Measurements from ENCODE around the gene VPS41. TPM values are rescaled to one million over a fixed set of nuclear protein-coding genes. Genes with fewer than 3 reads are reported as not detected.

Gene VPS41
- total RNA-seq, 1 donor from 2014 or later = 56.2 TPM

GRCh38 chr7:38903057-38903456, 5.9 kb downstream of the VPS41 start:
- no peak for TF ChIP-seq CTCF (IDR thresholded peaks at IDR 0.05; ENCODE audit: insufficient read depth, low read length, poor library complexity, severe bottlenecking)
- Histone ChIP-seq H3K4me3 (ENCODE audit: low read depth, low read length) (no peak overlapping the region), H3K27me3 (ENCODE audit: control insufficient read depth, insufficient read depth, low read length) (no peaks in the 10 kb centered on the region), H3K36me3 (ENCODE audit: control insufficient read depth, insufficient read depth, low read length) (no peaks in the 10 kb centered on the region)
- no peak for DNase-seq (ENCODE audit: low read depth)

DNA sequence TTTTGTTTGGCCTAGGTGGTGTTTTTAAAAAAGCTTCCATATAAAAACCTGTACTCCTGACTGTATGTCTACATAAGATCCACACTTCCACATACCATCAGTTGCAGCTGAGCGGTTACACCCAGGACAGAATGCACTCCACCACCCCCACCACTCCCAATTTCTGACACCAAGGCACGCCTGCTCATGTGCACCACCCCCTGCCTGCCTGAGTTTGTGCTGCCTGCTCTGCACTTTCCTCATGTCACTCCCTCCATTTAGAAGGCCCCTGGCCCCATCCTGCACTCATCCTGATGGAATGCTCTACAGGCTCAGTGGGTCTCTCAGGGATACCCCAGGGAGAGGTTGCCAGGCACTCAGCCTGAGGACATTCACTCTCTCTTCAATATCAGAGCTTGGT, 6.5 kb downstream of the VPS41 start:
- Histone ChIP-seq H3K27me3 (ENCODE audit: control insufficient read depth, insufficient read depth, low read length) (no peaks in the 10 kb centered on the region), H3K36me3 (ENCODE audit: control insufficient read depth, insufficient read depth, low read length) (no peaks in the 10 kb centered on the region), H3K4me3 (ENCODE audit: low read depth, low read length) (no peak overlapping the region)
- DNase-seq (ENCODE audit: low read depth) = no peak
- no peak for TF ChIP-seq CTCF (IDR thresholded peaks at IDR 0.05; ENCODE audit: insufficient read depth, low read length, poor library complexity, severe bottlenecking)

DNA sequence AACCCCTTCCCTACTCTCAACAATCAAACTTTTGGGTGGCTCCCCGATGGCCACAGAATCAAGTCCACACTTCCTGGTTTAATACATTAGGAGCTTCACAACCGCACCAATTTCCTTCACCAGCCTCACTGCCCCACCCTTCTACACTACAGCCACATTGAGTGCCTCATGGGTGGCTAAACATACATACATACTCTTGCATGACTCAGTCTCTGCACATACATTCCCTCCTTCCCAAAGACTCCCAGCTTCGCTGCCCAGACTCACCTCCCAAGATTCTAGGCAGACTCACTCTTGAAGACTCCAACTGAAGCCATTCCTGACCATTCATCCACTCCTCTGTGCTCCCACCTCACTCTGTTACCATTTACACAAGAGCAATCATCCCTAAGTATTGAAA, 15.9 kb downstream of the VPS41 start:
- TF ChIP-seq CTCF (IDR thresholded peaks at IDR 0.05; ENCODE audit: insufficient read depth, low read length, poor library complexity, severe bottlenecking) = no peak
- no peaks in the 10 kb centered on the region for H3K36me3 ChIP-seq (ENCODE audit: control insufficient read depth, insufficient read depth, low read length)
- DNase-seq (ENCODE audit: low read depth) = no peak
- no peaks in the 10 kb centered on the region for H3K27me3 ChIP-seq (ENCODE audit: control insufficient read depth, insufficient read depth, low read length)
- no peak overlapping the region for H3K4me3 ChIP-seq (ENCODE audit: low read depth, low read length)

GRCh38 chr7:38890597-38890996, 18.4 kb downstream of the VPS41 start:
- TF ChIP-seq CTCF (IDR thresholded peaks at IDR 0.05; ENCODE audit: insufficient read depth, low read length, poor library complexity, severe bottlenecking) = no peak
- no peak for DNase-seq (ENCODE audit: low read depth)
- H3K27me3 ChIP-seq (ENCODE audit: control insufficient read depth, insufficient read depth, low read length) = no peaks in the 10 kb centered on the region
- H3K4me3 ChIP-seq (ENCODE audit: low read depth, low read length) = no peak overlapping the region
- H3K36me3 ChIP-seq (ENCODE audit: control insufficient read depth, insufficient read depth, low read length) = no peaks in the 10 kb centered on the region

DNA sequence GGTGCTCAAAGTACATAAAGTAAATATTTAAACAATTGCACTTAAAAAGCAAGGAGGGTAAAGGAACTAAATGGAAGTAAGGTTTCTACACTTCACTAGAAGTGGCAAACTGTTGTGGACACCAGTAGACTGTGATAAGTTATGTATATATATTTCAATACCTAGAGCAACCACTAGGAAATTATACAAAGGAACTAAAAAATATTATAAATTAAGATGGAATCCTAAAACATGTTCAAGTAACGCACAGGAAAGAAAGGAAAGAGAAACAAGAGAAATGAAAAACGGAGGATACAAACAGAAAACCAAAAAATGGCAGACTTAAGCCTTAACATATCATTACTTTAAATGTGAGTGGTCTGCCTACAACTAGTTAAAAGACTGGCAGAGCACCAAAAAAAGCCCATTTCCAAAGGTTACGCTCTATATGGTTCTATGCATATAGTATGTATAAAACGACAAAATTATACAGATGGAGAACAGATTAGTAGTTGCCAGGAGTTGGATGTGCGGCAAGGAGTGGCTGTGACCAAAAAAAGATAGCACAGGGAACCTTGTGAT, 19.0 kb downstream of the VPS41 start:
- no peak for DNase-seq (ENCODE audit: low read depth)
- no peak for TF ChIP-seq CTCF (IDR thresholded peaks at IDR 0.05; ENCODE audit: insufficient read depth, low read length, poor library complexity, severe bottlenecking)

GRCh38 chr7:38889079-38889478, 19.9 kb downstream of the VPS41 start:
- TF ChIP-seq CTCF (IDR thresholded peaks at IDR 0.05; ENCODE audit: insufficient read depth, low read length, poor library complexity, severe bottlenecking) = no peak
- Histone ChIP-seq H3K36me3 (ENCODE audit: control insufficient read depth, insufficient read depth, low read length) (no peaks in the 10 kb centered on the region), H3K4me3 (ENCODE audit: low read depth, low read length) (no peak overlapping the region), H3K27me3 (ENCODE audit: control insufficient read depth, insufficient read depth, low read length) (no peaks in the 10 kb centered on the region)
- no peak for DNase-seq (ENCODE audit: low read depth)

More for the DNA sequence above, 19.0 kb downstream of the VPS41 start:
- no peaks in the 10 kb centered on the region for H3K36me3 ChIP-seq (ENCODE audit: control insufficient read depth, insufficient read depth, low read length)
- H3K27me3 ChIP-seq (ENCODE audit: control insufficient read depth, insufficient read depth, low read length) = no peaks in the 10 kb centered on the region
- no peak overlapping the region for H3K4me3 ChIP-seq (ENCODE audit: low read depth, low read length)
